ENCODE data around the gene PRPH2.

Gene PRPH2, protein sequence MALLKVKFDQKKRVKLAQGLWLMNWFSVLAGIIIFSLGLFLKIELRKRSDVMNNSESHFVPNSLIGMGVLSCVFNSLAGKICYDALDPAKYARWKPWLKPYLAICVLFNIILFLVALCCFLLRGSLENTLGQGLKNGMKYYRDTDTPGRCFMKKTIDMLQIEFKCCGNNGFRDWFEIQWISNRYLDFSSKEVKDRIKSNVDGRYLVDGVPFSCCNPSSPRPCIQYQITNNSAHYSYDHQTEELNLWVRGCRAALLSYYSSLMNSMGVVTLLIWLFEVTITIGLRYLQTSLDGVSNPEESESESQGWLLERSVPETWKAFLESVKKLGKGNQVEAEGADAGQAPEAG

DNA sequence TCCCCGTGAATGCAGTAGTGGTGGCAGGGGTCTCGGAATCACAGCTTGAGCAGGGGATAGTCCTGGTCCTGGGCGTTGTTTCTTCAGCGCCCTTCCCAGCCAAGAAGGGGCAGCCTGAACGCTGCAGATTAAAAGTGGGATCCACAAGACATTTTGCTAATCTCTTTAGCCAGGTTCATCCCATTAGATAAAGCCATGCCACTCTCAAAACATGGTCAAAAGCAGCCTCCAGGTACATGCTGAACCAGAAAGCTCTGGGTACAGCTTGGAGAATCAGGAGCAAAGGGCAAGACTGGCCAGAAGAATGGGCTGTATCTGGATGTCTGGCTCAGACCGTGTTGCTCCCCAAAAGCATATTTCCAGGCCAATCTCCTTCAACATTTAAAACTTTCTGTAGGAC lies at the start of gene PRPH2:
Gene PRPH2 (minus strand): TSS at position 101 of the 400 bp plus-strand sequence. CDS start 263 bp downstream, outside the sequence.
- no peak for DNase-seq

GRCh38 chr6:42771741-42772100 lies 49.3 kb upstream of the PRPH2 start:
- no peak for DNase-seq

DNA sequence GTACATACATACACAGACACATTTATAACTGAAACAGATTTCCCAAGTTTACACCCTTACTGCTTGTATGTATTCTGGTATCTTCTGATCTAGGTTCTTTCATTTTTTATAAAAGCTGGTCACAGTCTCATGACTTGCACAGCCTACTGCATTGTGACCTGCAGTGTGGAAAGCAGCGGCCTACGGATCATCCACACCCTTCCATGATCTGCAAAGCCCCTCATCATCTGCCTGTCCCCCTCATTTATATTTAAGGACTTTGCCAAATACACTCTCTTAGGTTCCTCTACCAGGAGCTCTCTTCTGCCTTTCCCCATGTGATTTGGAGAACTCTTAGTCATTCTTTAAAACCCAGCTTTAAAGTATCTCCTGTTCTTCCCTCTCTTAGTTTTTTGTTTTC lies 47.4 kb upstream of the PRPH2 start:
- no peak for DNase-seq

GRCh38 chr6:42769051-42769450 lies 46.7 kb upstream of the PRPH2 start:
- DNase-seq: no peak

GRCh38 chr6:42766163-42766670 lies 43.8 kb upstream of the PRPH2 start:
- no peak for DNase-seq

- DNase-seq: no peak
Measured at GRCh38 chr6:42764911-42765648, 42.7 kb upstream of the PRPH2 start.

- no peak for DNase-seq
Measured at GRCh38 chr6:42762950-42763349, 40.6 kb upstream of the PRPH2 start.

DNA sequence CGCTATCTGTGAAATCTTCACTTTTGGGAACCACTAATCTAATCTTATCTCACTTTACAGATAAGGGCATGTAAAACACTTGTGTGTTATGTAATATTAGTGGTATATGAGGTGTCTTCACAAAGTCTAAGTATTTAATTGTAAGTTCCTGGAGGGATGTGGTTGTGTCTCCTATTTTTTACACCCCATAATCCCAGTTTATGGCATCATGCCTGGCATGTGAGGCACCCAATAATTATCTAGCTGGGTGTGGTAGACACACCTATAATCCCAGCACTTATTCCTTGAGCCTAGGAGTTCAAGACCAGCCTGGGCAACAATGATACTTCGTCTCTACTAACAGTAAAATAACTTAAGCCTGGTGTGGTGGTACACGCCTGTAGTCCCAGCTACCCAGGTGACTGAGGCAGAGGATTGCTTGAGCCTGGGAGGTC lies 40.0 kb upstream of the PRPH2 start:
- no peak for DNase-seq

DNA sequence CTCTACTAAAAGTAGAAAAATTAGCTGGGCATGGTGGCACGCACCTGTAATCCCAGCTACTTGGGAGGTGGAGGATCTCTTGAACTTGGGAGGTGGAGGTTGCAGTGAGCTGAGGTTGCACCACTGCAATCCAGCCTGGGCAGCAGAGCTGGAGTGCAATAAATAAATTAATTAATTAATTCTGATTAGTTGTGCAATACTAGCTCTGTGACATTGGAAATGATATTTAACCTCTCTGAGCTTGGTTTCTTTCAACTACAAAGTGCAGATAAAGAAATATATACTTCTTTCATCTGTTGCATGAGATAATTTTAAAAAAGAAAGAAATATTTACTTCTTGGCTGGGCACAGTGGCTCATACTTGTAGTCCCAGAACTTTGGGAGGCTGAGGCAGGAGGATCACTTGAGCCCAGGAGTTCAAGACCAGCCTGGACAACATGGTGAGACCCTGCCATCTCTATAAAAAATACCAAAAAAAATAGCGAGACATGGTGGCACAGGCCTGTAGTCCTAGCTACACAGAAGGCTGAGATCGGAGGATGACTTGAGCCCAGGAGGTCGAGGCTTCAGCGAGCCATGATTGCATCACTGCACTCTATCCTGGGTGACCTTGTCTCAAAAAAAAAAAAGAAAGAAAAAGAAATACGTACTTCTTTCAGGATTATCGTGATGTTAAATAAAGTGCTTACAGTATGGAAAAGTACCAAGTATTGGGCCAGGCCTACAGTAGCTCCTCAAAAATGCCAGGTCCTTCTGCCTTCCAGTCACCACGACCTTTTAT lies 39.1 kb upstream of the PRPH2 start:
- DNase-seq: no peak

- no peak for DNase-seq
Measured at GRCh38 chr6:42758756-42759430, 36.5 kb upstream of the PRPH2 start.

DNA sequence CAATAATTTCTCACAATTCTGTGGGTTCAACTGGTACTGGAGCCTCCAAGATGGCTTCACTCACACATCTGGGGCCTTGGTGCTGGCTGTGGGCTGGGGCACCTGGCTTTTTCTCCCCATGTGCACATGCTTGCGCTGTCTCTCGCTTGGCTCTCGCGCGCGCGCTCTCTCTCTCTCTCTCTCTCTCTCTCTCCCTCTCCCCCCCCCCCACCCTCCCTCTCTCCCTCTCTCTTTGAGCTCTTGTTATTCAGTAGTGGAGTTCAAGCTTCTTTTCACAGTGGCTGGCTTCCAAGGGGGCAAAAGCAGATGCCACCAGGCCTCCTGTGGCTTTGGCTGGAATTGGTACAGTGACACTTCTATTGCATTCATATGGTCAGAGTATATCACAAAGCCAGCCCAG lies 34.3 kb upstream of the PRPH2 start:
- DNase-seq: no peak

- no peak for DNase-seq
Measured at GRCh38 chr6:42754759-42755158, 32.4 kb upstream of the PRPH2 start.

DNA sequence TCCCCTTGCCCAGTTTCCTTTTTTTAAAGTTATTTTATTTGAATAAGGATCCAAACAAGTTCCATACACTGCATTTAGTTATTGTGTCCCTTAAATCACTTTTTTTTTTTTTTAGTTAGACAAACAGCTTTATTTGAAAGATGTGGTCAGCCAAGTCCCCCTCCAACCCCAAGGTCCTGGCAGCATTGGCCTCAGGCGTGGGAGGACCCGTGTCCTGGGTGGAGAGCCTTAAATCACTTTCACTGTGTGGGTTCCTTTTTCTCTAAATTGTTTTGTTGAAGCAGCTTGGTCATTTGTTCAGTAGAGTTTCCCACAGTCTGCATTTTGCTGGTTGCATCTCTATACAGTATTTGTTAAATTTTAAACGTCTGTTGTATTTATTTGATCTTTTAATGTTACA lies 28.7 kb upstream of the PRPH2 start:
- DNase-seq: no peak

- DNase-seq: no peak
Measured at GRCh38 chr6:42748203-42748898, 26.0 kb upstream of the PRPH2 start.

DNA sequence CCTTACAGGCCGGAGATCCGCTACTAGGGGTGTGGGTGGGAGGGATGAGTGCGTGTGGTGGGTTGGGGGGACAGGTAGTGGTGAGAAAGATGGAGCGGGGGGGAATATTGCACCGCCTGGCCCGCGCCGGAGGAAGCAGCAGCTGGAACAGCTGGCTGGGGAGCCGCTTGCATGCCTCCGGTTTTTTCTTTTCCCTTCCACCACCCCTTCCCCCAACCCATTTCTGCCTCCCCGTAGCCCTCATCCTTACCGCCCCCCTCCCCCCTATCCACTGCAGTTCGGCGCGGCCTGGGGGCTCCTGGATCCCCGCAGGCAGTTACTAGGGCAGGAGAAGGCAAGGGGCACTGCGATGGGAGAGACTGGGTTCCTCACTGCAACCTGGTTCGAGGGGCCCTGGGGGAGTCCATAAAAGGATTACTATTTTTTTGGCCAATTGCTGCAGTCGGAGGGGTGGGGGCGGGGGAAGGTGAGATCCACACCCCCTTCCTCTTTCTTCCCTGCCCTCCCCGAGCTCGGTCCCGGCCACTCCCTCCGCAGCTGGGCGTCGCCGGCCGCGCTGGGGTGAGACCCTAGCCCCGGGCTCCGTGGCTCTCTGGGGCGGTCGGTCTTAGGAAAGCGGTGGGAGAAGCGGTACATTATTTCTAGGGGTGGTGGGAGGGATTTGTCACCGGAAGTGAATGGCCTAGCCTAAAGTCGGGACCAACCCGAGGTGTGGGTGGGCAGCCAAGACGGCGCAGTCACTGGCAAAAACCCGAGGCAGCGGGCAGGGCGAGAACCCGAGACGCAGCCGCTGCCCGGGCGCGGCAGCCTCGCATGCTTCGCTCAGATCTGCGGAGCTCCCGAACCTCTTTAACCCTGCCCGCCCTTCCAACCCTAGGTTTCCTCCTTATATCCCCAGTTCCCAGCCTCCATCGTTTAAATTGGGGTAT lies 24.3 kb upstream of the PRPH2 start:
- DNase-seq: peak; percentile 70

GRCh38 chr6:42745640-42746462 lies 23.5 kb upstream of the PRPH2 start, which contains the start of gene TBCC:
TBCC (minus strand) TSS chr6:42746103; CDS start chr6:42746073, 30 bp downstream.
- peak; percentile 100 for DNase-seq

- DNase-seq: no peak
Measured at GRCh38 chr6:42745083-42745639, 22.8 kb upstream of the PRPH2 start.

- DNase-seq: no peak
Measured at GRCh38 chr6:42744351-42744893, 22.0 kb upstream of the PRPH2 start.

All from kidney glomerular epithelial cell (primary cell).